ENCODE measurements around the gene SETX.
"Not testable (repeated sequence)": the region's sequence is repeated elsewhere in the genome, so short reads cannot be mapped to it uniquely, and the experiment has no call there.

DNA sequence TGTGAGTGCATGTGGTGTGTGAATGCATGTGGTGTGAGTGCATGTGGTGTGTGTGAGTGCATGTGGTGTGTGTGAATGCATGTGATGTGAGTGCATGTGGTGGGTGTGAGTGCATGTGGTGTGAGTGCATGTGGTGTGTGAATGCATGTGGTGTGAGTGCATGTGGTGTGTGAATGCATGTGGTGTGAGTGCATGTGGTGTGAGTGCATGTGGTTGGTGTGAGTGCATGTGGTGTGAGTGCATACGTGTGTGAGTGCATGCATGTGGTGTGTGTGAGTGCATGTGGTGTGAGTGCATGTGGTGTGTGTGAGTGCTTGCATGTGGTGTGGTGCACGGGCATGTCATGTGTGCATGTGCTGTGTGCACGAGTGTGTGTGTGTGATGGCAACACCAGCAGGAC is 23.6 kb upstream of the SETX start:
- not testable (repeated sequence) for TF ChIP-seq CTCF (IDR thresholded peaks at IDR 0.05; ENCODE audit: insufficient read depth, low read depth, low read length); EZH2 (IDR thresholded peaks at IDR 0.05; ENCODE audit: insufficient read depth, low read length)

Measured in astrocyte (in vitro differentiated cells and primary cell).